Endodermal cell (in vitro differentiated cells): ENCODE results near the gene KRTAP5-9. TPM values are rescaled to one million over a fixed set of nuclear protein-coding genes. Genes with fewer than 3 reads are reported as not detected.

Source experiments
- DNase-seq: peaks from one replicate; pipeline ENCODE4 v3.0.0-alpha.2; 2017
- H3K27ac ChIP-seq: 2 replicates; pipeline ENCODE4 v1.5.1; 2013; ENCODE audit warnings: mild to moderate bottlenecking, low read depth, low read length, moderate library complexity
- H3K27me3 ChIP-seq: 2 replicates; pipeline ENCODE4 v1.6.1; 2013; ENCODE audit warnings: mild to moderate bottlenecking, low read length, moderate library complexity; ENCODE audit not compliant: insufficient read depth, control insufficient read depth, poor library complexity, severe bottlenecking
- H3K36me3 ChIP-seq: 2 replicates; pipeline ENCODE4 v1.7.0; 2013; ENCODE audit warnings: mild to moderate bottlenecking, low read length, moderate library complexity; ENCODE audit not compliant: control insufficient read depth, insufficient read depth
- H3K4me1 ChIP-seq: one replicate; pipeline ENCODE4 v1.7.0; 2013; ENCODE audit warnings: low read length; ENCODE audit not compliant: control insufficient read depth, insufficient read depth
- H3K4me3 ChIP-seq: 2 replicates; pipeline ENCODE4 v1.5.1; 2013; ENCODE audit warnings: mild to moderate bottlenecking, low read length, moderate library complexity
- H3K9ac ChIP-seq: 2 replicates; pipeline ENCODE4 v1.6.1; 2013; ENCODE audit warnings: mild to moderate bottlenecking, low read length, moderate library complexity; ENCODE audit not compliant: poor library complexity, severe bottlenecking; ENCODE audit errors: extremely low read depth
- H3K9me3 ChIP-seq: 2 replicates; pipeline ENCODE4 v1.6.1; 2013; ENCODE audit warnings: mild to moderate bottlenecking, low read length, moderate library complexity; ENCODE audit not compliant: control insufficient read depth
- H3K27ac Mint-ChIP-seq: 2 replicates; pipeline ENCODE4 v1.8.0; 2020; ENCODE audit warnings: mixed read lengths
- H3K27me3 Mint-ChIP-seq: 2 replicates; pipeline ENCODE4 v1.8.0; 2021; ENCODE audit warnings: mild to moderate bottlenecking, mixed read lengths; ENCODE audit not compliant: insufficient read depth
- H3K36me3 Mint-ChIP-seq: 2 replicates; pipeline ENCODE4 v1.8.0; 2020; ENCODE audit warnings: low read depth, mixed read lengths
- H3K4me1 Mint-ChIP-seq: 2 replicates; pipeline ENCODE4 v1.8.0; 2020; ENCODE audit warnings: mixed read lengths
- H3K4me3 Mint-ChIP-seq: 2 replicates; pipeline ENCODE4 v1.8.0; 2020; ENCODE audit warnings: mild to moderate bottlenecking, moderate library complexity, mixed read lengths
- H3K9me3 Mint-ChIP-seq: 2 replicates; pipeline ENCODE4 v1.8.0; 2020; ENCODE audit warnings: mild to moderate bottlenecking, mixed read lengths
- CTCF ChIP-seq: fragments of 200-600 bp; sonication (generic); conservative IDR thresholded peaks from 2 replicates; pipeline ENCODE4 v1.5.0; 2021; ENCODE audit warnings: antibody characterized with exemption, mild to moderate bottlenecking
- WGBS, 2 experiments: methylation state at CpG; one replicate each; pipeline versions ENCODE4 v1.1.5 to v1.1.7; 2013; ENCODE audit warnings: missing lambda C conversion rate in 2 of 2, mixed read lengths in 1 of 2; ENCODE audit not compliant: insufficient coverage in 1 of 2, insufficient read length in 1 of 2; 5-methylcytosine and 5-hydroxymethylcytosine counted together
- total RNA-seq, 2 donors: library from RNA; stranded (reverse); fragmentation: NEBNext Ultra II Directional in 1 of 2; extraction: Animal tissue kit (Norgen Biotek cat#: 25700) in 1 of 2; gene quantifications; 2 replicates in 1 of 2; 3 replicates in 1 of 2; pipeline ENCODE4 v1.2.1, GENCODE V29; 2021

Gene KRTAP5-9
- total RNA-seq, 2 donors from 2014 or later = 0.31 TPM; not detected in 1

- H3K9me3 Mint-ChIP-seq = peaks cover 52% of the 10 kb centered on the region
- Histone ChIP-seq H3K9me3 (peaks cover 49% of the 10 kb centered on the region), H3K27ac (no peak overlapping the region), H3K36me3 (peaks cover 24% of the 10 kb centered on the region), H3K4me3 (peak overlapping the region; percentile 63), H3K27me3 (no peaks in the 10 kb centered on the region), H3K9ac (peak overlapping the region; percentile 25), H3K4me1 (peaks cover 11% of the 10 kb centered on the region)
- H3K27me3 Mint-ChIP-seq = peaks cover 3% of the 10 kb centered on the region
- H3K36me3 Mint-ChIP-seq = peaks cover 49% of the 10 kb centered on the region
- DNase-seq = peak; percentile 79
- peak overlapping the region; percentile 31 for H3K4me3 Mint-ChIP-seq
- 50% methylated on average over 9 of the region's 9 CpGs; no CpG with 5 or more reads in 1 of the 2 experiments for WGBS, 2 experiments
- H3K27ac Mint-ChIP-seq = peak overlapping the region; percentile 95
- H3K4me1 Mint-ChIP-seq = peaks cover 26% of the 10 kb centered on the region
- TF ChIP-seq CTCF = no peak
These were observed 42.4 kb upstream of the KRTAP5-9 start for GRCh38 chr11:71505781-71506180.

- Histone ChIP-seq H3K4me1 (peaks cover 11% of the 10 kb centered on the region), H3K9ac (no peak overlapping the region), H3K4me3 (peak overlapping the region; percentile 63), H3K27ac (no peak overlapping the region), H3K9me3 (peaks cover 51% of the 10 kb centered on the region), H3K36me3 (peaks cover 24% of the 10 kb centered on the region), H3K27me3 (no peaks in the 10 kb centered on the region)
- no peak overlapping the region for H3K4me3 Mint-ChIP-seq
- no peak for DNase-seq
- WGBS, 2 experiments = 91 to 92% methylated on average over 5 of the region's 5 CpGs
- H3K27me3 Mint-ChIP-seq = peaks cover 6% of the 10 kb centered on the region
- H3K4me1 Mint-ChIP-seq = peaks cover 26% of the 10 kb centered on the region
- TF ChIP-seq CTCF = no peak
- H3K27ac Mint-ChIP-seq = no peak overlapping the region
- H3K9me3 Mint-ChIP-seq = peaks cover 65% of the 10 kb centered on the region
- peaks cover 44% of the 10 kb centered on the region for H3K36me3 Mint-ChIP-seq
These were observed 41.1 kb upstream of the KRTAP5-9 start for GRCh38 chr11:71507102-71507501.

GRCh38 chr11:71518506-71519471 is 29.4 kb upstream of the KRTAP5-9 start:
- no peaks in the 10 kb centered on the region for H3K4me1 Mint-ChIP-seq
- Histone ChIP-seq H3K27ac (no peak overlapping the region), H3K4me1 (no peaks in the 10 kb centered on the region), H3K36me3 (no peaks in the 10 kb centered on the region), H3K4me3 (no peak overlapping the region), H3K27me3 (no peaks in the 10 kb centered on the region), H3K9me3 (no peaks in the 10 kb centered on the region), H3K9ac (no peak overlapping the region)
- H3K9me3 Mint-ChIP-seq = peaks cover 7% of the 10 kb centered on the region
- no peak for TF ChIP-seq CTCF
- H3K36me3 Mint-ChIP-seq = no peaks in the 10 kb centered on the region
- WGBS, 2 experiments = 96 to 98% methylated on average over 24 to 53 of the region's 55 CpGs
- H3K27me3 Mint-ChIP-seq = no peaks in the 10 kb centered on the region
- H3K27ac Mint-ChIP-seq = no peak overlapping the region
- DNase-seq = no peak
- no peak overlapping the region for H3K4me3 Mint-ChIP-seq
